K562 (cell line): ENCODE measurements around the gene KNG1. TPM values are rescaled to one million over a fixed set of nuclear protein-coding genes. Genes with fewer than 3 reads are reported as not detected.
A peak's percentile ranks its signal among the peaks of the same experiment; 100 is the strongest.

Experiments used
- BRD9 ChIP-seq: fragments of 450-650 bp; IDR thresholded peaks from 2 replicates; pipeline ENCODE4 v1.6.1; 2018; ENCODE audit warnings: low read depth; ENCODE audit not compliant: partially characterized antibody
- MEIS2 ChIP-seq: fragments of 450-650 bp; IDR thresholded peaks from 2 replicates; pipeline ENCODE4 v1.6.1; 2014; ENCODE audit warnings: mild to moderate bottlenecking; ENCODE audit not compliant: partially characterized antibody
- SIN3A ChIP-seq, 2 experiments: fragments of 150-350 bp in 1 of 2; IDR thresholded peaks; 2 replicates each; pipeline ENCODE4 v1.6.1; 2011 to 2016; ENCODE audit warnings: borderline replicate concordance in 2 of 2, low read depth in 2 of 2, low read length in 2 of 2, mild to moderate bottlenecking in 2 of 2, moderate library complexity in 2 of 2; ENCODE audit not compliant: control insufficient read depth in 1 of 2
- ZKSCAN8 ChIP-seq: fragments of 200-800 bp; sonication (Bioruptor generic); IDR thresholded peaks from 2 replicates; pipeline ENCODE4 v1.6.1; 2016; ENCODE audit warnings: missing genetic modification characterization, missing compliant biosample characterization
- ZNF124 ChIP-seq: sonication (generic); formaldehyde crosslinking; IDR thresholded peaks from 2 replicates; pipeline ENCODE4 v1.8.1; 2022; ENCODE audit warnings: missing genetic modification reagents
- polyA plus RNA-seq, 8 experiments: library from polyadenylated mRNA; depleted of rRNA in 4 of 8; stranded (reverse) in 5 of 8; unstranded in 3 of 8; fragments of >200 nt; fragmentation: Nextera tagmentation in 2 of 8; fragmentation: Illumina TruSeq in 1 of 8; extraction: Ambion mirVana in 2 of 8; extraction: Trizol in 1 of 8; gene quantifications; 2 replicates each; pipeline versions ENCODE4 v1.2.1 to v1.2.3, GENCODE V29; 2011 to 2014; ENCODE audit warnings: inconsistent platforms in 1 of 8, missing spikeins in 1 of 8
- total RNA-seq, 7 experiments: library from RNA; depleted of rRNA in 6 of 7; stranded (reverse); fragments of >200 nt in 6 of 7; fragmentation: Illumina TruSeq in 2 of 7; extraction: Trizol in 2 of 7; gene quantifications; 2 replicates each; pipeline versions ENCODE4 v1.2.1 to v1.2.3, GENCODE V29; 2011 to 2021; ENCODE audit warnings: low replicate concordance in 1 of 7
- TF ChIP-seq, protein P1 (sequence below): fragments of 200-800 bp; sonication (Bioruptor generic); IDR thresholded peaks from 2 replicates; pipeline ENCODE4 v1.6.1; 2016; ENCODE audit warnings: missing genetic modification characterization, missing compliant biosample characterization

Gene KNG1
- total and polyA plus RNA-seq, 9 of the 15 experiments (the other 6 are each of a cell fraction or from before 2014, with no cell fraction given) = 0.09 TPM; not detected in 8

DNA sequence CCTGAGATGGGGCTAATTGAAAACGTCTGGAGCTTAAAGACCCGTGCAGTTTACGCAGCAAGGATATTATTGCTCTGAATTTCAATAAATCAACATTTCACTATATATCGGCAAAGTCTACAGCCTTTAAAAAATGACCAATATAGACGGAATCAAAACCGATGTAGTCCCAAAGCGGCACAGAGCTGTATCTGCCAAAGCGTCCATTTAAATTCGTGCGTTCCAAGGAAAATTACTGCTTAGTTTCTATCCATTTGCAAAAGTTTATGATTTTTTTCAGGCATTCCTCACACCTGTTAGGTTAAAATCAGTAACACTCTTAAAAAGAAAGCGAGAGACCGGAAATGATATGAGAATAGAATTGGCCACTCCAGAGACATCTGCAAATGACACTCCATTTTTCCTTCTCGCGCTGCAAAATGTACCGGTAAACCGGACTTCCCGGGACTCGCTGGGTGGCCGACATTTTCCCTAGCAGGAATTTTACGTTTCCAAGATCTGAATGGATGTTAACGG lies 65.4 kb downstream of the KNG1 start (continued):
- TF ChIP-seq ZKSCAN8 (no peak), BRD9 (peak; percentile 15), MEIS2 (no peak), SIN3A (IDR thresholded peaks at IDR 0.05; ENCODE audit: borderline replicate concordance in 2 of 2, control insufficient read depth in 1 of 2, low read depth in 2 of 2, low read length in 2 of 2) (no peak), ZNF124 (CRISPR knock-in tag) (no peak)
- TF ChIP-seq, protein P1, sequence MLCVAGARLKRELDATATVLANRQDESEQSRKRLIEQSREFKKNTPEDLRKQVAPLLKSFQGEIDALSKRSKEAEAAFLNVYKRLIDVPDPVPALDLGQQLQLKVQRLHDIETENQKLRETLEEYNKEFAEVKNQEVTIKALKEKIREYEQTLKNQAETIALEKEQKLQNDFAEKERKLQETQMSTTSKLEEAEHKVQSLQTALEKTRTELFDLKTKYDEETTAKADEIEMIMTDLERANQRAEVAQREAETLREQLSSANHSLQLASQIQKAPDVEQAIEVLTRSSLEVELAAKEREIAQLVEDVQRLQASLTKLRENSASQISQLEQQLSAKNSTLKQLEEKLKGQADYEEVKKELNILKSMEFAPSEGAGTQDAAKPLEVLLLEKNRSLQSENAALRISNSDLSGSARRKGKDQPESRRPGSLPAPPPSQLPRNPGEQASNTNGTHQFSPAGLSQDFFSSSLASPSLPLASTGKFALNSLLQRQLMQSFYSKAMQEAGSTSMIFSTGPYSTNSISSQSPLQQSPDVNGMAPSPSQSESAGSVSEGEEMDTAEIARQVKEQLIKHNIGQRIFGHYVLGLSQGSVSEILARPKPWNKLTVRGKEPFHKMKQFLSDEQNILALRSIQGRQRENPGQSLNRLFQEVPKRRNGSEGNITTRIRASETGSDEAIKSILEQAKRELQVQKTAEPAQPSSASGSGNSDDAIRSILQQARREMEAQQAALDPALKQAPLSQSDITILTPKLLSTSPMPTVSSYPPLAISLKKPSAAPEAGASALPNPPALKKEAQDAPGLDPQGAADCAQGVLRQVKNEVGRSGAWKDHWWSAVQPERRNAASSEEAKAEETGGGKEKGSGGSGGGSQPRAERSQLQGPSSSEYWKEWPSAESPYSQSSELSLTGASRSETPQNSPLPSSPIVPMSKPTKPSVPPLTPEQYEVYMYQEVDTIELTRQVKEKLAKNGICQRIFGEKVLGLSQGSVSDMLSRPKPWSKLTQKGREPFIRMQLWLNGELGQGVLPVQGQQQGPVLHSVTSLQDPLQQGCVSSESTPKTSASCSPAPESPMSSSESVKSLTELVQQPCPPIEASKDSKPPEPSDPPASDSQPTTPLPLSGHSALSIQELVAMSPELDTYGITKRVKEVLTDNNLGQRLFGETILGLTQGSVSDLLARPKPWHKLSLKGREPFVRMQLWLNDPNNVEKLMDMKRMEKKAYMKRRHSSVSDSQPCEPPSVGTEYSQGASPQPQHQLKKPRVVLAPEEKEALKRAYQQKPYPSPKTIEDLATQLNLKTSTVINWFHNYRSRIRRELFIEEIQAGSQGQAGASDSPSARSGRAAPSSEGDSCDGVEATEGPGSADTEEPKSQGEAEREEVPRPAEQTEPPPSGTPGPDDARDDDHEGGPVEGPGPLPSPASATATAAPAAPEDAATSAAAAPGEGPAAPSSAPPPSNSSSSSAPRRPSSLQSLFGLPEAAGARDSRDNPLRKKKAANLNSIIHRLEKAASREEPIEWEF = 0 out of 2 replicates have a peak, but pooled peaks have one; percentile 26
